ENCODE data around the gene FHOD3.
"Not testable (repeated sequence)": the region's sequence is repeated elsewhere in the genome, so short reads cannot be mapped to it uniquely, and the experiment has no call there.

The FHOD3 gene

GRCh38 chr18:36721351-36721750 lies 423.8 kb downstream of the FHOD3 start:
- FAIRE-seq = not testable (repeated sequence)

- no peak for FAIRE-seq
These were observed 426.7 kb downstream of the FHOD3 start for GRCh38 chr18:36724169-36724568.

GRCh38 chr18:36724591-36725001 lies 427.1 kb downstream of the FHOD3 start:
- no peak for FAIRE-seq

- no peak for FAIRE-seq
These were observed 430.8 kb downstream of the FHOD3 start for GRCh38 chr18:36728345-36728744.

GRCh38 chr18:36729197-36729596 lies 431.7 kb downstream of the FHOD3 start:
- FAIRE-seq = no peak

- no peak for FAIRE-seq
These were observed 434.8 kb downstream of the FHOD3 start for GRCh38 chr18:36732264-36732663.

GRCh38 chr18:36733150-36733549 lies 435.6 kb downstream of the FHOD3 start:
- no peak for FAIRE-seq

- FAIRE-seq = no peak
These were observed 437.1 kb downstream of the FHOD3 start for GRCh38 chr18:36734596-36734995.

- FAIRE-seq = no peak
These were observed 437.6 kb downstream of the FHOD3 start for GRCh38 chr18:36735130-36735529.

- FAIRE-seq = no peak
These were observed 438.6 kb downstream of the FHOD3 start for GRCh38 chr18:36736094-36736493.

- FAIRE-seq = no peak
These were observed 439.8 kb downstream of the FHOD3 start for GRCh38 chr18:36737316-36737715.

GRCh38 chr18:36744261-36744876 lies 446.9 kb downstream of the FHOD3 start:
- no peak for FAIRE-seq

GRCh38 chr18:36745219-36745975 lies 447.9 kb downstream of the FHOD3 start:
- FAIRE-seq = no peak

- FAIRE-seq = no peak
These were observed 455.7 kb downstream of the FHOD3 start for GRCh38 chr18:36752929-36753865.

GRCh38 chr18:36756242-36756641 lies 458.7 kb downstream of the FHOD3 start:
- no peak for FAIRE-seq

- peak; percentile 87 for FAIRE-seq
These were observed 459.6 kb downstream of the FHOD3 start for GRCh38 chr18:36757081-36757480.

GRCh38 chr18:36757991-36758390 lies 460.5 kb downstream of the FHOD3 start:
- no peak for FAIRE-seq

GRCh38 chr18:36758623-36759022 lies 461.1 kb downstream of the FHOD3 start:
- FAIRE-seq = no peak

GRCh38 chr18:36759167-36759776 lies 461.8 kb downstream of the FHOD3 start:
- FAIRE-seq = no peak

- FAIRE-seq = no peak
These were observed 463.1 kb downstream of the FHOD3 start for GRCh38 chr18:36760598-36760997.

- no peak for FAIRE-seq
These were observed 463.7 kb downstream of the FHOD3 start for GRCh38 chr18:36761186-36761698.

- no peak for FAIRE-seq
These were observed 464.6 kb downstream of the FHOD3 start for GRCh38 chr18:36762074-36762473.

- FAIRE-seq = peak; percentile 92
These were observed 465.5 kb downstream of the FHOD3 start for GRCh38 chr18:36762965-36763364.
